Smooth muscle cell (in vitro differentiated cells): ENCODE measurements around the gene PLPP1. TPM values are rescaled to one million over a fixed set of nuclear protein-coding genes. Genes with fewer than 3 reads are reported as not detected.

Source experiments
- DNase-seq: peaks from one replicate; lab custom pipeline; 2025; ENCODE audit not compliant: unreplicated experiment; lab: John Stamatoyannopoulos, UW
- H2AFZ ChIP-seq: fragments of 200-600 bp; sonication (generic); 2 replicates; pipeline ENCODE4 v1.6.0; 2016; ENCODE audit warnings: antibody characterized with exemption, low read depth, mild to moderate bottlenecking
- H3F3A ChIP-seq: fragments of 200-600 bp; sonication (generic); 2 replicates; pipeline ENCODE4 v1.6.0; 2017; ENCODE audit warnings: antibody characterized with exemption, low read depth
- H3K27ac ChIP-seq: fragments of 200-600 bp; sonication (generic); 2 replicates; pipeline ENCODE4 v1.5.1; 2016; ENCODE audit warnings: low read depth, mild to moderate bottlenecking
- H3K27me3 ChIP-seq: fragments of 200-600 bp; sonication (generic); 2 replicates; pipeline ENCODE4 v1.6.1; 2016; ENCODE audit warnings: low read depth, mild to moderate bottlenecking
- H3K36me3 ChIP-seq: fragments of 200-600 bp; sonication (generic); 2 replicates; pipeline ENCODE4 v1.5.1; 2016; ENCODE audit warnings: low read depth
- H3K4me1 ChIP-seq: fragments of 200-600 bp; sonication (generic); 2 replicates; pipeline ENCODE4 v1.5.1; 2016; ENCODE audit warnings: low read depth
- H3K4me2 ChIP-seq: fragments of 200-600 bp; sonication (generic); 2 replicates; pipeline ENCODE4 v1.6.0; 2016; ENCODE audit warnings: mild to moderate bottlenecking
- H3K4me3 ChIP-seq: fragments of 200-600 bp; sonication (generic); 2 replicates; pipeline ENCODE4 v1.5.1; 2016; ENCODE audit warnings: mild to moderate bottlenecking
- H3K79me2 ChIP-seq: fragments of 200-600 bp; sonication (generic); 2 replicates; pipeline ENCODE4 v1.6.0; 2016; ENCODE audit warnings: low read depth, mild to moderate bottlenecking
- H3K9ac ChIP-seq: fragments of 200-600 bp; sonication (generic); 2 replicates; pipeline ENCODE4 v1.6.0; 2016; ENCODE audit warnings: low read depth
- H3K9me3 ChIP-seq: fragments of 200-600 bp; sonication (generic); replicated peaks from 2 replicates; pipeline ENCODE4 v1.5.1; 2016; ENCODE audit warnings: low read depth
- H4K20me1 ChIP-seq: fragments of 200-600 bp; sonication (generic); 2 replicates; pipeline ENCODE4 v1.6.0; 2016; ENCODE audit warnings: low read depth
- CTCF ChIP-seq: fragments of 200-600 bp; sonication (generic); IDR thresholded peaks from 2 replicates; pipeline ENCODE4 v1.5.1; 2017; ENCODE audit warnings: borderline replicate concordance, mild to moderate bottlenecking, antibody characterized with exemption; ENCODE audit not compliant: insufficient read depth, poor library complexity, severe bottlenecking
- WGBS: methylation state at CpG from one replicate; pipeline ENCODE4 v1.1.7; 2016; ENCODE audit warnings: low lambda C conversion rate; 5-methylcytosine and 5-hydroxymethylcytosine counted together
- polyA plus RNA-seq: library from polyadenylated mRNA; unstranded; fragments of >200 nt; fragmentation: Nextera tagmentation; extraction: Ambion mirVana; gene quantifications from 2 replicates; pipeline ENCODE4 v1.2.1, GENCODE V29; 2016
- total RNA-seq: library from RNA; depleted of rRNA; stranded (reverse); fragments of >200 nt; gene quantifications from 2 replicates; pipeline ENCODE4 v1.2.3, GENCODE V29; 2014

PLPP1 gene
- total and polyA plus RNA-seq, 2 experiments from 2014 or later: 47.2 to 108 TPM

GRCh38 chr5:55518831-55519390, 15.9 kb downstream of the PLPP1 start:
- H3K4me3 ChIP-seq: no peak overlapping the region
- no peaks in the 10 kb centered on the region for H3K4me1 ChIP-seq
- no peak overlapping the region for H2AFZ ChIP-seq
- H3K27ac ChIP-seq: no peak overlapping the region
- no peaks in the 10 kb centered on the region for H3F3A ChIP-seq
- H3K9ac ChIP-seq: no peak overlapping the region
- no peak overlapping the region for H3K4me2 ChIP-seq
- no peak for TF ChIP-seq CTCF
- peaks cover 62% of the 10 kb centered on the region for H3K79me2 ChIP-seq
- DNase-seq: no peak
- H3K9me3 ChIP-seq: no peaks in the 10 kb centered on the region
- H4K20me1 ChIP-seq: peaks cover 33% of the 10 kb centered on the region
- H3K36me3 ChIP-seq: no peaks in the 10 kb centered on the region
- H3K27me3 ChIP-seq: no peaks in the 10 kb centered on the region

GRCh38 chr5:55517804-55518203, 17.0 kb downstream of the PLPP1 start:
- 88% methylated on average over 7 of the region's 7 CpGs for WGBS
- Histone ChIP-seq H3K79me2 (peaks cover 58% of the 10 kb centered on the region), H3K4me2 (no peak overlapping the region)

GRCh38 chr5:55511010-55511409, 23.8 kb downstream of the PLPP1 start:
- H3K4me2 ChIP-seq: no peak overlapping the region
- H3K27me3 ChIP-seq: no peaks in the 10 kb centered on the region
- no peaks in the 10 kb centered on the region for H3K9me3 ChIP-seq
- no peaks in the 10 kb centered on the region for H3K36me3 ChIP-seq
- no peak overlapping the region for H3K27ac ChIP-seq
- H4K20me1 ChIP-seq: peaks cover 44% of the 10 kb centered on the region
- H3K79me2 ChIP-seq: peaks cover 75% of the 10 kb centered on the region
- no peak overlapping the region for H3K4me3 ChIP-seq
- no peak overlapping the region for H2AFZ ChIP-seq
- WGBS: 90% methylated on average over 1 of the region's 1 CpG
- no peak for DNase-seq
- no peak overlapping the region for H3K9ac ChIP-seq
- no peaks in the 10 kb centered on the region for H3F3A ChIP-seq
- no peak for TF ChIP-seq CTCF
- H3K4me1 ChIP-seq: no peaks in the 10 kb centered on the region

More at GRCh38 chr5:55517804-55518203, 17.0 kb downstream of the PLPP1 start:
- no peak overlapping the region for H3K27ac ChIP-seq
- no peaks in the 10 kb centered on the region for H3K36me3 ChIP-seq
- peaks cover 38% of the 10 kb centered on the region for H4K20me1 ChIP-seq
- H3F3A ChIP-seq: no peaks in the 10 kb centered on the region
- H3K9ac ChIP-seq: no peak overlapping the region
- H3K9me3 ChIP-seq: no peaks in the 10 kb centered on the region
- H3K4me1 ChIP-seq: no peaks in the 10 kb centered on the region
- H2AFZ ChIP-seq: no peak overlapping the region
- TF ChIP-seq CTCF: no peak
- no peak overlapping the region for H3K4me3 ChIP-seq
- no peak for DNase-seq
- H3K27me3 ChIP-seq: no peaks in the 10 kb centered on the region

- Histone ChIP-seq H3F3A (no peaks in the 10 kb centered on the region), H3K4me3 (no peak overlapping the region), H3K36me3 (no peaks in the 10 kb centered on the region), H3K9ac (no peak overlapping the region), H3K4me1 (no peaks in the 10 kb centered on the region), H2AFZ (no peak overlapping the region), H3K9me3 (no peaks in the 10 kb centered on the region), H4K20me1 (peaks cover 49% of the 10 kb centered on the region), H3K27me3 (no peaks in the 10 kb centered on the region), H3K4me2 (no peak overlapping the region), H3K79me2 (peaks cover 74% of the 10 kb centered on the region), H3K27ac (no peak overlapping the region)
- no peak for TF ChIP-seq CTCF
- DNase-seq: no peak
Measured at GRCh38 chr5:55510523-55510880, 24.3 kb downstream of the PLPP1 start.
